ENCODE data around the gene NDUFAF2. TPM values are rescaled to one million over a fixed set of nuclear protein-coding genes. Genes with fewer than 3 reads are reported as not detected.
"Not testable (repeated sequence)": the region's sequence is repeated elsewhere in the genome, so short reads cannot be mapped to it uniquely, and the experiment has no call there.

The NDUFAF2 gene
- polyA plus RNA-seq, 2 donors, result 40.5 to 40.6 TPM

DNA sequence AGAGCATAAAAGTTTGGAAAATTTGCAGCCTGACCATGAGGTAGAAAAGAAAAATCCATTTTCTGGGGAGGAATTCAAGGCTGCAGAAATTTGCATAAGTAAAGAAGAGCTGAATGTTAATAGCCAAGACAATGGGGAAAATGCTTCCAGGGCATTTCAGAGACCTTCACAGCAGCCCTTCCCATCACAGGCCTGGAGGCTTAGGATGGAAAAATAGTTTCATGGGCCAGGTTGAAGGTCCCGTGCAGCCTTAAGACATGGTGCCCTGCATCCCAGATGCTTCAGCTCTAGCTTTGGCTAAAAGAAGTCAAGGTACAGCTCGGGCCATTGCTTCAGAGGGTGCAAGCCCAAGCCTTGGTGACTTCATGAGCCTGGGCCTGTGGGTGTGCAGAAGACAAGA is 242.8 kb downstream of the NDUFAF2 start:
- H3K36me3 ChIP-seq (ENCODE audit: control insufficient read depth in 2 of 2, insufficient read depth in 2 of 2, low read length in 1 of 2); H3K9me3 ChIP-seq (ENCODE audit: control insufficient read depth in 2 of 2, insufficient read depth in 1 of 2, low read depth in 1 of 2, low read length in 1 of 2); H3K27me3 ChIP-seq (ENCODE audit: control insufficient read depth in 1 of 2, insufficient read depth in 2 of 2, low read length in 2 of 2); H3K4me3 ChIP-seq (ENCODE audit: low read depth in 1 of 2, low read length in 2 of 2); H3K27ac ChIP-seq (ENCODE audit: low read depth in 2 of 2, low read length in 1 of 2); H3K4me1 ChIP-seq (ENCODE audit: control insufficient read depth in 2 of 2, insufficient read depth in 2 of 2, low read length in 1 of 2): not testable (repeated sequence)
- WGBS, 2 donors, result 88 to 89% methylated on average over 2 of the region's 2 CpGs

GRCh38 chr5:61198606-61199005 is 253.6 kb downstream of the NDUFAF2 start:
- no peak overlapping the region for H3K27ac ChIP-seq (ENCODE audit: low read depth in 2 of 2, low read length in 1 of 2)
- H3K9me3 ChIP-seq (ENCODE audit: control insufficient read depth in 2 of 2, insufficient read depth in 1 of 2, low read depth in 1 of 2, low read length in 1 of 2), result no peaks in the 10 kb centered on the region
- no peaks in the 10 kb centered on the region for H3K4me1 ChIP-seq (ENCODE audit: control insufficient read depth in 2 of 2, insufficient read depth in 2 of 2, low read length in 1 of 2)
- 97 to 100% methylated on average over 2 of the region's 2 CpGs for WGBS, 2 donors
- H3K27me3 ChIP-seq (ENCODE audit: control insufficient read depth in 1 of 2, insufficient read depth in 2 of 2, low read length in 2 of 2), result no peaks in the 10 kb centered on the region
- H3K4me3 ChIP-seq (ENCODE audit: low read depth in 1 of 2, low read length in 2 of 2), result no peak overlapping the region
- no peaks in the 10 kb centered on the region for H3K36me3 ChIP-seq (ENCODE audit: control insufficient read depth in 2 of 2, insufficient read depth in 2 of 2, low read length in 1 of 2)

- no peaks in the 10 kb centered on the region for H3K27me3 ChIP-seq (ENCODE audit: control insufficient read depth in 1 of 2, insufficient read depth in 2 of 2, low read length in 2 of 2)
- H3K36me3 ChIP-seq (ENCODE audit: control insufficient read depth in 2 of 2, insufficient read depth in 2 of 2, low read length in 1 of 2), result no peaks in the 10 kb centered on the region
- H3K4me1 ChIP-seq (ENCODE audit: control insufficient read depth in 2 of 2, insufficient read depth in 2 of 2, low read length in 1 of 2), result no peaks in the 10 kb centered on the region
- peaks cover 0 to 3% of the 10 kb centered on the region in 2 donors for H3K9me3 ChIP-seq (ENCODE audit: control insufficient read depth in 2 of 2, insufficient read depth in 1 of 2, low read depth in 1 of 2, low read length in 1 of 2)
- H3K27ac ChIP-seq (ENCODE audit: low read depth in 2 of 2, low read length in 1 of 2), result no peak overlapping the region
- WGBS, 2 donors, result 88 to 93% methylated on average over 8 of the region's 8 CpGs
- no peak overlapping the region for H3K4me3 ChIP-seq (ENCODE audit: low read depth in 1 of 2, low read length in 2 of 2)
These were observed 255.7 kb downstream of the NDUFAF2 start for GRCh38 chr5:61200582-61201155.

GRCh38 chr5:61202213-61202612 is 257.2 kb downstream of the NDUFAF2 start:
- no peaks in the 10 kb centered on the region for H3K27me3 ChIP-seq (ENCODE audit: control insufficient read depth in 1 of 2, insufficient read depth in 2 of 2, low read length in 2 of 2)
- no peak overlapping the region for H3K27ac ChIP-seq (ENCODE audit: low read depth in 2 of 2, low read length in 1 of 2)
- 79 to 83% methylated on average over 2 of the region's 2 CpGs for WGBS, 2 donors
- no peak overlapping the region for H3K4me3 ChIP-seq (ENCODE audit: low read depth in 1 of 2, low read length in 2 of 2)
- H3K9me3 ChIP-seq (ENCODE audit: control insufficient read depth in 2 of 2, insufficient read depth in 1 of 2, low read depth in 1 of 2, low read length in 1 of 2), result peaks cover 0 to 3% of the 10 kb centered on the region in 2 donors
- no peaks in the 10 kb centered on the region for H3K4me1 ChIP-seq (ENCODE audit: control insufficient read depth in 2 of 2, insufficient read depth in 2 of 2, low read length in 1 of 2)
- no peaks in the 10 kb centered on the region for H3K36me3 ChIP-seq (ENCODE audit: control insufficient read depth in 2 of 2, insufficient read depth in 2 of 2, low read length in 1 of 2)

Other genes with a start within 250 kb of the NDUFAF2 start
- 1 to 10 TPM; 2.3 to 2.9 TPM for gene DEPDC1B, start 245.0 kb upstream of the NDUFAF2 start, polyA plus RNA-seq
- gene ELOVL7, start 100.9 kb upstream of the NDUFAF2 start, polyA plus RNA-seq, result 1 to 10 TPM; 2.2 to 2.8 TPM
- gene ERCC8, start 135 bp upstream of the NDUFAF2 start, polyA plus RNA-seq, result 1 to 10 TPM; 2.5 to 4.2 TPM
- 10 to 100 TPM; 36.1 to 37.2 TPM for gene SMIM15, start 217.3 kb downstream of the NDUFAF2 start, polyA plus RNA-seq

All from esophagus (tissue), 2 donors.